ENCODE data around the gene TFIP11. TPM values are rescaled to one million over a fixed set of nuclear protein-coding genes. Genes with fewer than 3 reads are reported as not detected.

Gene TFIP11
- total and polyA plus RNA-seq, 2 of the 8 experiments (the other 6 are each of a cell fraction or from before 2014, with no cell fraction given): 18.1 to 28.3 TPM

DNA sequence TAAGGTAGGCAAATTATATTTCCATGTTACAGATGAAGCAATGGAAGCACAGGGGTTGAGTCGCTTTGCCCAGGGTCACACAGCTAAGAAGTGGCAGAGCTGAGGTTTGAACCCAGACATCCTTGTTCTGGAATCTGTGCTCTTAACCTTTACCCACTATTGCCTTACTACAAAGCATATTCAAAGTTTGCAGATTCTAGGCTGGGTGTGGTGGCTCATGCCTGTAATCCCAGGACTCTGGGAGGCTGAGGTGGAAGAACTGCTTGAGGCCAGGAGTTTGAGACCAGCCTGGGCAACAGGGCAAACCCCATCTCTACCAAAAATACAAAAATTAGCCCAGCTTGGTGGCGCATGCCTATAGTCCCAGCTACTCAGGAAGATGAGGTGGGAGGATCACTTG, 27.8 kb upstream of the TFIP11 start (continued):
- TF ChIP-seq, protein P1, sequence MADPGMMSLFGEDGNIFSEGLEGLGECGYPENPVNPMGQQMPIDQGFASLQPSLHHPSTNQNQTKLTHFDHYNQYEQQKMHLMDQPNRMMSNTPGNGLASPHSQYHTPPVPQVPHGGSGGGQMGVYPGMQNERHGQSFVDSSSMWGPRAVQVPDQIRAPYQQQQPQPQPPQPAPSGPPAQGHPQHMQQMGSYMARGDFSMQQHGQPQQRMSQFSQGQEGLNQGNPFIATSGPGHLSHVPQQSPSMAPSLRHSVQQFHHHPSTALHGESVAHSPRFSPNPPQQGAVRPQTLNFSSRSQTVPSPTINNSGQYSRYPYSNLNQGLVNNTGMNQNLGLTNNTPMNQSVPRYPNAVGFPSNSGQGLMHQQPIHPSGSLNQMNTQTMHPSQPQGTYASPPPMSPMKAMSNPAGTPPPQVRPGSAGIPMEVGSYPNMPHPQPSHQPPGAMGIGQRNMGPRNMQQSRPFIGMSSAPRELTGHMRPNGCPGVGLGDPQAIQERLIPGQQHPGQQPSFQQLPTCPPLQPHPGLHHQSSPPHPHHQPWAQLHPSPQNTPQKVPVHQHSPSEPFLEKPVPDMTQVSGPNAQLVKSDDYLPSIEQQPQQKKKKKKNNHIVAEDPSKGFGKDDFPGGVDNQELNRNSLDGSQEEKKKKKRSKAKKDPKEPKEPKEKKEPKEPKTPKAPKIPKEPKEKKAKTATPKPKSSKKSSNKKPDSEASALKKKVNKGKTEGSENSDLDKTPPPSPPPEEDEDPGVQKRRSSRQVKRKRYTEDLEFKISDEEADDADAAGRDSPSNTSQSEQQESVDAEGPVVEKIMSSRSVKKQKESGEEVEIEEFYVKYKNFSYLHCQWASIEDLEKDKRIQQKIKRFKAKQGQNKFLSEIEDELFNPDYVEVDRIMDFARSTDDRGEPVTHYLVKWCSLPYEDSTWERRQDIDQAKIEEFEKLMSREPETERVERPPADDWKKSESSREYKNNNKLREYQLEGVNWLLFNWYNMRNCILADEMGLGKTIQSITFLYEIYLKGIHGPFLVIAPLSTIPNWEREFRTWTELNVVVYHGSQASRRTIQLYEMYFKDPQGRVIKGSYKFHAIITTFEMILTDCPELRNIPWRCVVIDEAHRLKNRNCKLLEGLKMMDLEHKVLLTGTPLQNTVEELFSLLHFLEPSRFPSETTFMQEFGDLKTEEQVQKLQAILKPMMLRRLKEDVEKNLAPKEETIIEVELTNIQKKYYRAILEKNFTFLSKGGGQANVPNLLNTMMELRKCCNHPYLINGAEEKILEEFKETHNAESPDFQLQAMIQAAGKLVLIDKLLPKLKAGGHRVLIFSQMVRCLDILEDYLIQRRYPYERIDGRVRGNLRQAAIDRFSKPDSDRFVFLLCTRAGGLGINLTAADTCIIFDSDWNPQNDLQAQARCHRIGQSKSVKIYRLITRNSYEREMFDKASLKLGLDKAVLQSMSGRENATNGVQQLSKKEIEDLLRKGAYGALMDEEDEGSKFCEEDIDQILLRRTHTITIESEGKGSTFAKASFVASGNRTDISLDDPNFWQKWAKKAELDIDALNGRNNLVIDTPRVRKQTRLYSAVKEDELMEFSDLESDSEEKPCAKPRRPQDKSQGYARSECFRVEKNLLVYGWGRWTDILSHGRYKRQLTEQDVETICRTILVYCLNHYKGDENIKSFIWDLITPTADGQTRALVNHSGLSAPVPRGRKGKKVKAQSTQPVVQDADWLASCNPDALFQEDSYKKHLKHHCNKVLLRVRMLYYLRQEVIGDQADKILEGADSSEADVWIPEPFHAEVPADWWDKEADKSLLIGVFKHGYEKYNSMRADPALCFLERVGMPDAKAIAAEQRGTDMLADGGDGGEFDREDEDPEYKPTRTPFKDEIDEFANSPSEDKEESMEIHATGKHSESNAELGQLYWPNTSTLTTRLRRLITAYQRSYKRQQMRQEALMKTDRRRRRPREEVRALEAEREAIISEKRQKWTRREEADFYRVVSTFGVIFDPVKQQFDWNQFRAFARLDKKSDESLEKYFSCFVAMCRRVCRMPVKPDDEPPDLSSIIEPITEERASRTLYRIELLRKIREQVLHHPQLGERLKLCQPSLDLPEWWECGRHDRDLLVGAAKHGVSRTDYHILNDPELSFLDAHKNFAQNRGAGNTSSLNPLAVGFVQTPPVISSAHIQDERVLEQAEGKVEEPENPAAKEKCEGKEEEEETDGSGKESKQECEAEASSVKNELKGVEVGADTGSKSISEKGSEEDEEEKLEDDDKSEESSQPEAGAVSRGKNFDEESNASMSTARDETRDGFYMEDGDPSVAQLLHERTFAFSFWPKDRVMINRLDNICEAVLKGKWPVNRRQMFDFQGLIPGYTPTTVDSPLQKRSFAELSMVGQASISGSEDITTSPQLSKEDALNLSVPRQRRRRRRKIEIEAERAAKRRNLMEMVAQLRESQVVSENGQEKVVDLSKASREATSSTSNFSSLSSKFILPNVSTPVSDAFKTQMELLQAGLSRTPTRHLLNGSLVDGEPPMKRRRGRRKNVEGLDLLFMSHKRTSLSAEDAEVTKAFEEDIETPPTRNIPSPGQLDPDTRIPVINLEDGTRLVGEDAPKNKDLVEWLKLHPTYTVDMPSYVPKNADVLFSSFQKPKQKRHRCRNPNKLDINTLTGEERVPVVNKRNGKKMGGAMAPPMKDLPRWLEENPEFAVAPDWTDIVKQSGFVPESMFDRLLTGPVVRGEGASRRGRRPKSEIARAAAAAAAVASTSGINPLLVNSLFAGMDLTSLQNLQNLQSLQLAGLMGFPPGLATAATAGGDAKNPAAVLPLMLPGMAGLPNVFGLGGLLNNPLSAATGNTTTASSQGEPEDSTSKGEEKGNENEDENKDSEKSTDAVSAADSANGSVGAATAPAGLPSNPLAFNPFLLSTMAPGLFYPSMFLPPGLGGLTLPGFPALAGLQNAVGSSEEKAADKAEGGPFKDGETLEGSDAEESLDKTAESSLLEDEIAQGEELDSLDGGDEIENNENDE (IDR thresholded peaks at IDR 0.05; ENCODE audit: insufficient replicate concordance, low read length): no peak
- TF ChIP-seq CEBPB (IDR thresholded peaks at IDR 0.05; ENCODE audit: low read depth, low read length) (no peak), SIRT6 (IDR thresholded peaks at IDR 0.05; ENCODE audit: low read length) (no peak), CHD2 (IDR thresholded peaks at IDR 0.05; ENCODE audit: low read length) (no peak), RAD21 (IDR thresholded peaks at IDR 0.05 in 1 of 2, conservative IDR thresholded peaks at IDR 0.05 in 1 of 2; ENCODE audit: low read depth in 2 of 2, low read length in 2 of 2) (no peak), ZNF274 (IDR thresholded peaks at IDR 0.05; ENCODE audit: borderline replicate concordance, extremely low read depth, low read length) (no peak), YY1 (IDR thresholded peaks at IDR 0.05; ENCODE audit: low read depth, low read length) (no peak), EZH2 (IDR thresholded peaks at IDR 0.05; ENCODE audit: low read depth, low read length, severe bottlenecking) (no peak), RBBP5 (IDR thresholded peaks at IDR 0.05; ENCODE audit: borderline replicate concordance, low read depth, low read length) (no peak)
